Measurements from ENCODE around the gene SEMA4D.

DNA sequence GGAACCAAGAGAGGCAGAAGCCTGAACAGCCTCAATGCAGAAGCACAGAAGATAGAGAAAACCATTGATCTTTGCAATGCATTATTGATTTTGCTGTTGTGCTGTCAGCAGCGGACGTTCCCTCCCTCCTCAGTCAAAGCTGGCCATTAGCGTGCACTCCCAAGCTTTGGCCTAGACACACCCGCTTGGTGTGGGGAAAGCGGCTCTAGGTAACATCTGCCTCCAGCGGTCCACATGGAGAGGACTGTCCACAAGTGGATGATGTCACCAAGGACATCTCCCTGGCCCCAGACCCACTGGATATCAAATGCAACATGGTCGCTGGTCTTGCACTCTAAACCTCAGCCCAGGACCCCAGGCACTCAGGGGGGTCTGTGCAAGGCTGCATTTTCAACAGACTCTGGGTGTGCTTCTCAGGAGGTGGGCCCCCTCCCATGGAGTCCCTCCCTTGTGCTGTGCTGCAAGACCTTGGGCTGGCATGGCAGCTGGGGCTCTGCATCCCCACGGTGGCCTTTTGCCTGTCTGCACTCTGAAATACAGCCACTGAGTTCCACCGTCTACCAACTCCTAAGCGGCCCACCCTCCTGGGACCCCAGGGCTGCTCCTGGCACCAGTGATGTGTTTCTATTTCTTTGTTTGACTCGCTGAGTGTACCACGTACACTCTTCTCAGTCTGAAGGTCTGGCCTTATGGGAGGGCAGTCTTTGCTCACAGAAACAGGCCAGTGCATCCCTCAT is 1.9 kb downstream of the SEMA4D start:
- TF ChIP-seq ZNF274 (IDR thresholded peaks at IDR 0.05; ENCODE audit: low read depth, low read length) (no peak), SUZ12 (IDR thresholded peaks at IDR 0.05; ENCODE audit: extremely low read depth, insufficient read depth, insufficient read length) (no peak), YY1 (IDR thresholded peaks at IDR 0.05; ENCODE audit: insufficient read depth, insufficient read length) (no peak)

Data from NT2/D1 (cell line).